Endothelial cell of umbilical vein (primary cell): Measurements from ENCODE around the gene FAXDC2. TPM values are rescaled to one million over a fixed set of nuclear protein-coding genes. Genes with fewer than 3 reads are reported as not detected.

Experiments used
- BruUV-seq: library from RNA; stranded (reverse); fragments of 400-500 nt; replicated peaks from 2 replicates; lab custom pipeline; 2021; lab: Mats Ljungman, UMichigan
- CTCF ChIA-PET: fragments of 300-600, 350-600 bp; sonication (Branson Sonifier 250); formaldehyde crosslinking; loops from one replicate; lab custom pipeline; 2021; ENCODE audit warnings: antibody characterized with exemption, inconsistent platforms; lab: Charles Lee
- POLR2A ChIA-PET: fragments of 300-600, 350-600 bp; sonication (Branson Sonifier 250); formaldehyde crosslinking; loops from one replicate; lab custom pipeline; 2021; ENCODE audit warnings: antibody characterized with exemption, inconsistent platforms; lab: Charles Lee
- DNase-seq: peaks from one replicate; pipeline ENCODE4 v3.0.0-alpha.2; 2011; ENCODE audit warnings: low read depth, low spot score
- FAIRE-seq: peaks from 2 replicates; lab custom pipeline; 2011; peaks lifted over from hg19 to GRCh38; lab: Jason Lieb, UNC
- H2AFZ ChIP-seq: 2 replicates; pipeline ENCODE4 v1.6.0; 2012; ENCODE audit warnings: low read depth, low read length, control low read depth, inconsistent platforms
- H3K27ac ChIP-seq: 2 replicates; pipeline ENCODE4 v1.5.1; 2011; ENCODE audit warnings: low read depth, mild to moderate bottlenecking, control low read depth, low read length, moderate library complexity; ENCODE audit not compliant: insufficient read depth
- H3K27me3 ChIP-seq, 2 experiments: 2 replicates each; pipeline versions ENCODE4 v1.6.0 to v1.6.1; 2011; ENCODE audit warnings: low read length in 2 of 2, mixed read lengths in 1 of 2; ENCODE audit not compliant: control insufficient read depth in 2 of 2, insufficient read depth in 2 of 2
- H3K36me3 ChIP-seq, 2 experiments: 2 replicates in 1 of 2; 3 replicates in 1 of 2; pipeline ENCODE4 v1.5.1; 2011; ENCODE audit warnings: low read length in 2 of 2, mild to moderate bottlenecking in 1 of 2, moderate library complexity in 1 of 2; ENCODE audit not compliant: control insufficient read depth in 2 of 2, insufficient read depth in 2 of 2; ENCODE audit errors: extremely low read depth in 1 of 2
- H3K4me1 ChIP-seq: 3 replicates; pipeline ENCODE4 v1.5.1; 2011; ENCODE audit warnings: mild to moderate bottlenecking, low read length; ENCODE audit not compliant: control insufficient read depth, insufficient read depth; ENCODE audit errors: extremely low read depth
- H3K4me2 ChIP-seq: 2 replicates; pipeline ENCODE4 v1.6.1; 2011; ENCODE audit warnings: low read length, control low read depth, mixed read lengths; ENCODE audit not compliant: insufficient read depth
- H3K4me3 ChIP-seq, 3 experiments: fragments of 200-600 bp in 1 of 3; sonication (generic), shearing (Covaris generic) in 1 of 3; replicated peaks in 1 of 3; 2 replicates each; pipeline ENCODE4 v1.5.1; 2011 to 2016; ENCODE audit warnings: control low read depth in 3 of 3, low read length in 3 of 3, mild to moderate bottlenecking in 2 of 3, inconsistent platforms in 1 of 3, low read depth in 1 of 3, moderate library complexity in 1 of 3; ENCODE audit not compliant: insufficient read depth in 1 of 3
- H3K79me2 ChIP-seq: 2 replicates; pipeline ENCODE4 v1.6.0; 2012; ENCODE audit warnings: low read length, inconsistent platforms; ENCODE audit not compliant: control insufficient read depth, insufficient read depth
- H3K9ac ChIP-seq: replicated peaks from 2 replicates; pipeline ENCODE3; 2011; ENCODE audit warnings: low read length, control low read depth; ENCODE audit not compliant: insufficient read depth; ENCODE audit errors: extremely low read depth
- H3K9me1 ChIP-seq: replicated peaks from 3 replicates; pipeline ENCODE4 v1.6.0; 2011; ENCODE audit warnings: mild to moderate bottlenecking, low read length; ENCODE audit not compliant: control insufficient read depth, insufficient read depth; ENCODE audit errors: extremely low read depth
- H3K9me3 ChIP-seq: replicated peaks from 2 replicates; pipeline ENCODE4 v1.5.1; 2012; ENCODE audit warnings: low read length, inconsistent platforms; ENCODE audit not compliant: control insufficient read depth, insufficient read depth
- H4K20me1 ChIP-seq: replicated peaks from 2 replicates; pipeline ENCODE3; 2011; ENCODE audit warnings: mild to moderate bottlenecking, low read length; ENCODE audit not compliant: control insufficient read depth, insufficient read depth; ENCODE audit errors: extremely low read depth
- CTCF ChIP-seq, 2 donors: IDR thresholded peaks; 1 replicate in 1 of 2; 2 replicates in 1 of 2; pipeline ENCODE4 v1.5.1; 2011; ENCODE audit warnings: low read length in 2 of 2, mild to moderate bottlenecking in 2 of 2, moderate library complexity in 2 of 2, control low read depth in 1 of 2, inconsistent platforms in 1 of 2, low read depth in 1 of 2; ENCODE audit not compliant: insufficient read depth in 1 of 2; ENCODE audit errors: extremely low read depth in 1 of 2
- EZH2 ChIP-seq: IDR thresholded peaks from 2 replicates; pipeline ENCODE4 v1.6.1; 2012; ENCODE audit warnings: borderline replicate concordance, low read depth, mild to moderate bottlenecking, moderate library complexity, low read length, inconsistent platforms; ENCODE audit not compliant: severe bottlenecking
- FOS ChIP-seq: IDR thresholded peaks from 2 replicates; pipeline ENCODE4 v1.6.1; 2011; ENCODE audit warnings: mild to moderate bottlenecking, low read length, moderate library complexity, borderline replicate concordance; ENCODE audit not compliant: insufficient read depth
- GATA2 ChIP-seq: IDR thresholded peaks from 2 replicates; pipeline ENCODE4 v1.7.0; 2011; ENCODE audit warnings: low read depth, mild to moderate bottlenecking, moderate library complexity, mixed read lengths, low read length; ENCODE audit not compliant: insufficient read length, insufficient read depth
- JUN ChIP-seq: IDR thresholded peaks from 2 replicates; pipeline ENCODE4 v1.6.1; 2011; ENCODE audit warnings: borderline replicate concordance, low read depth; ENCODE audit not compliant: insufficient read length, insufficient read depth
- MYC ChIP-seq: IDR thresholded peaks from one replicate; pipeline ENCODE4 v1.6.1; 2011; ENCODE audit warnings: mild to moderate bottlenecking, low read depth, low read length
- POLR2A ChIP-seq: IDR thresholded peaks from 2 replicates; pipeline ENCODE4 v1.6.1; 2012; ENCODE audit warnings: low read depth, mild to moderate bottlenecking, control low read depth, low read length
- POLR2AphosphoS5 ChIP-seq: IDR thresholded peaks from 2 replicates; pipeline ENCODE4 v1.6.1; 2012; ENCODE audit warnings: low read depth, mild to moderate bottlenecking, control low read depth, low read length, moderate library complexity; ENCODE audit not compliant: insufficient read depth
- dilution Hi-C: fragments of 300-500 bp; cut with MboI; formaldehyde crosslinking; loops from one replicate; pipeline ENCODE4 v1.15.0; 2019; ENCODE audit warnings: low sequenced_read_pairs; ENCODE audit not compliant: extremely low pct_ligation_motif_present
- intact Hi-C: fragments of 100-400 bp; cut with micrococcal nuclease; formaldehyde crosslinking; loops from one replicate; pipeline ENCODE4 v1.10.0; 2022
- polyA plus RNA-seq, 4 experiments: library from polyadenylated mRNA; depleted of rRNA in 3 of 4; stranded (reverse) in 3 of 4; unstranded in 1 of 4; fragments of >200 nt; gene quantifications; 2 replicates each; pipeline versions ENCODE4 v1.2.1 to v1.2.3, GENCODE V29; 2011 to 2012; ENCODE audit warnings: missing spikeins in 1 of 4
- total RNA-seq: library from RNA; stranded (reverse); gene quantifications from 2 replicates; pipeline ENCODE4 v1.2.3, GENCODE V29; 2021
- TF ChIP-seq, protein P1 (sequence below): IDR thresholded peaks from 2 replicates; pipeline ENCODE4 v1.6.1; 2011; ENCODE audit not compliant: insufficient read depth, insufficient read length

The FAXDC2 gene
- total and polyA plus RNA-seq, 2 donors (not counting 3 experiments of a cell fraction or from before 2014, with no cell fraction given) = 8.3 to 12.0 TPM

DNA sequence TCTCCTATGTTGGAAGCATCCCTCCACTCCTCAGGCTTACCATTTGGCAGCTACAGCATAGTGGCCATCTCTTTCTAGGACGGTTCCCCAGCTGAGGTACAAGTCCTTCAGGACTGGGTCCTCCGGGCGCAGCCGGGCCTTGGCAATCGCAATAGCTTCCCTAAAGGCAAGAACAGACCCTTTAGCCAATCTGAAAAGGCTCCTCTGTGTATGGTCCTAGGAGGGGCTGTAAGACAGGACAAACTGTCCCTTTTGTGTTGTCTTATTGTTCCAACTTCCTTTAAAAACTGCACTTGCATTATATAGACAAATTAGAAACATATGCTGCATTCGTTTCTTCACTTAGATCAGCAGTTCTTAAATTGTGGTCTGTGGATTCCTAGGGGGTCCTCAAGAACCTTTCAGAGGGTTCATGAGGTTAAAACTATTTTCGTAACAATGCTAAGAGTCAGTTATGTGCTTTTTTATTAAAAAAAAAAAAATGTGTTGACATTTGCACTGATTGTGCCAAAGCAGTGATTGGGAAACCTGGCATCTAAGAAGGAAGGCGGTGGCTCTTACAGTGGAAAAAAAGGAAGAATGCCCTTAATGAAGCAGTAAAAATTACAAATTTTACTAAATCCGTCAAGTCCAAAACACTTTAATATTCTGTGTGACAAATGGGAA, 48.9 kb upstream of the FAXDC2 start:
- FAIRE-seq (no peak), DNase-seq (no peak)
- H3K9me1 ChIP-seq = no peaks in the 10 kb centered on the region
- intact Hi-C loops (no loop called here), dilution Hi-C loops (no loop called here)
- H3K9ac ChIP-seq = no peak overlapping the region
- no peak overlapping the region for H3K27ac ChIP-seq
- H4K20me1 ChIP-seq = no peaks in the 10 kb centered on the region
- no peaks in the 10 kb centered on the region for H3K4me1 ChIP-seq
- no peaks in the 10 kb centered on the region for H3K79me2 ChIP-seq
- H2AFZ ChIP-seq = no peak overlapping the region
- no peak for TF ChIP-seq MYC
- TF ChIP-seq EZH2 = no peak
- TF ChIP-seq POLR2AphosphoS5 = no peak
- TF ChIP-seq, protein P1, sequence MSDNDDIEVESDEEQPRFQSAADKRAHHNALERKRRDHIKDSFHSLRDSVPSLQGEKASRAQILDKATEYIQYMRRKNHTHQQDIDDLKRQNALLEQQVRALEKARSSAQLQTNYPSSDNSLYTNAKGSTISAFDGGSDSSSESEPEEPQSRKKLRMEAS = no peak
- TF ChIP-seq FOS = no peak
- TF ChIP-seq GATA2 = no peak
- no peak for TF ChIP-seq JUN
- TF ChIP-seq CTCF (IDR thresholded peaks at IDR 0.05; ENCODE audit: extremely low read depth in 1 of 2, insufficient read depth in 1 of 2, low read depth in 1 of 2, low read length in 2 of 2) = no peak
- no peak for TF ChIP-seq POLR2A
- POLR2A ChIA-PET = no interaction called here
- no peak overlapping the region for H3K4me3 ChIP-seq
- CTCF ChIA-PET = interaction anchor here (0.9 to 1.2 kb wide), 2 partner anchors 17 to 18 kb away, joined by 3 to 4 read pairs; no protein-coding TSS in a partner anchor
- no peaks in the 10 kb centered on the region for H3K27me3 ChIP-seq
- no TSS peak for BruUV-seq
- H3K9me3 ChIP-seq = no peaks in the 10 kb centered on the region
- no peak overlapping the region for H3K4me2 ChIP-seq
- peaks cover 23 to 25% of the 10 kb centered on the region in 2 experiments for H3K36me3 ChIP-seq
